Endothelial cell of umbilical vein (primary cell): ENCODE measurements around the gene PRMT9. TPM values are rescaled to one million over a fixed set of nuclear protein-coding genes. Genes with fewer than 3 reads are reported as not detected.

Experiments
- BruUV-seq: library from RNA; stranded (reverse); fragments of 400-500 nt; replicated peaks from 2 replicates; lab custom pipeline; 2021; lab: Mats Ljungman, UMichigan
- CTCF ChIA-PET: fragments of 300-600, 350-600 bp; sonication (Branson Sonifier 250); formaldehyde crosslinking; loops from one replicate; lab custom pipeline; 2021; ENCODE audit warnings: antibody characterized with exemption, inconsistent platforms; lab: Charles Lee
- POLR2A ChIA-PET: fragments of 300-600, 350-600 bp; sonication (Branson Sonifier 250); formaldehyde crosslinking; loops from one replicate; lab custom pipeline; 2021; ENCODE audit warnings: antibody characterized with exemption, inconsistent platforms; lab: Charles Lee
- DNase-seq: peaks from one replicate; pipeline ENCODE4 v3.0.0-alpha.2; 2011; ENCODE audit warnings: low read depth, low spot score
- FAIRE-seq: peaks from 2 replicates; lab custom pipeline; 2011; peaks lifted over from hg19 to GRCh38; lab: Jason Lieb, UNC
- H2AFZ ChIP-seq: 2 replicates; pipeline ENCODE4 v1.6.0; 2012; ENCODE audit warnings: low read depth, low read length, control low read depth, inconsistent platforms
- H3K27ac ChIP-seq: 2 replicates; pipeline ENCODE4 v1.5.1; 2011; ENCODE audit warnings: low read depth, mild to moderate bottlenecking, control low read depth, low read length, moderate library complexity; ENCODE audit not compliant: insufficient read depth
- H3K27me3 ChIP-seq, 2 experiments: 2 replicates each; pipeline versions ENCODE4 v1.6.0 to v1.6.1; 2011; ENCODE audit warnings: low read length in 2 of 2, mixed read lengths in 1 of 2; ENCODE audit not compliant: control insufficient read depth in 2 of 2, insufficient read depth in 2 of 2
- H3K36me3 ChIP-seq, 2 experiments: 2 replicates in 1 of 2; 3 replicates in 1 of 2; pipeline ENCODE4 v1.5.1; 2011; ENCODE audit warnings: low read length in 2 of 2, mild to moderate bottlenecking in 1 of 2, moderate library complexity in 1 of 2; ENCODE audit not compliant: control insufficient read depth in 2 of 2, insufficient read depth in 2 of 2; ENCODE audit errors: extremely low read depth in 1 of 2
- H3K4me1 ChIP-seq: 3 replicates; pipeline ENCODE4 v1.5.1; 2011; ENCODE audit warnings: mild to moderate bottlenecking, low read length; ENCODE audit not compliant: control insufficient read depth, insufficient read depth; ENCODE audit errors: extremely low read depth
- H3K4me2 ChIP-seq: 2 replicates; pipeline ENCODE4 v1.6.1; 2011; ENCODE audit warnings: low read length, control low read depth, mixed read lengths; ENCODE audit not compliant: insufficient read depth
- H3K4me3 ChIP-seq, 3 experiments: fragments of 200-600 bp in 1 of 3; sonication (generic), shearing (Covaris generic) in 1 of 3; replicated peaks in 1 of 3; 2 replicates each; pipeline ENCODE4 v1.5.1; 2011 to 2016; ENCODE audit warnings: control low read depth in 3 of 3, low read length in 3 of 3, mild to moderate bottlenecking in 2 of 3, inconsistent platforms in 1 of 3, low read depth in 1 of 3, moderate library complexity in 1 of 3; ENCODE audit not compliant: insufficient read depth in 1 of 3
- H3K79me2 ChIP-seq: 2 replicates; pipeline ENCODE4 v1.6.0; 2012; ENCODE audit warnings: low read length, inconsistent platforms; ENCODE audit not compliant: control insufficient read depth, insufficient read depth
- H3K9ac ChIP-seq: replicated peaks from 2 replicates; pipeline ENCODE3; 2011; ENCODE audit warnings: low read length, control low read depth; ENCODE audit not compliant: insufficient read depth; ENCODE audit errors: extremely low read depth
- H3K9me1 ChIP-seq: replicated peaks from 3 replicates; pipeline ENCODE4 v1.6.0; 2011; ENCODE audit warnings: mild to moderate bottlenecking, low read length; ENCODE audit not compliant: control insufficient read depth, insufficient read depth; ENCODE audit errors: extremely low read depth
- H3K9me3 ChIP-seq: replicated peaks from 2 replicates; pipeline ENCODE4 v1.5.1; 2012; ENCODE audit warnings: low read length, inconsistent platforms; ENCODE audit not compliant: control insufficient read depth, insufficient read depth
- H4K20me1 ChIP-seq: replicated peaks from 2 replicates; pipeline ENCODE3; 2011; ENCODE audit warnings: mild to moderate bottlenecking, low read length; ENCODE audit not compliant: control insufficient read depth, insufficient read depth; ENCODE audit errors: extremely low read depth
- CTCF ChIP-seq, 2 donors: IDR thresholded peaks; 1 replicate in 1 of 2; 2 replicates in 1 of 2; pipeline ENCODE4 v1.5.1; 2011; ENCODE audit warnings: low read length in 2 of 2, mild to moderate bottlenecking in 2 of 2, moderate library complexity in 2 of 2, control low read depth in 1 of 2, inconsistent platforms in 1 of 2, low read depth in 1 of 2; ENCODE audit not compliant: insufficient read depth in 1 of 2; ENCODE audit errors: extremely low read depth in 1 of 2
- EZH2 ChIP-seq: IDR thresholded peaks from 2 replicates; pipeline ENCODE4 v1.6.1; 2012; ENCODE audit warnings: borderline replicate concordance, low read depth, mild to moderate bottlenecking, moderate library complexity, low read length, inconsistent platforms; ENCODE audit not compliant: severe bottlenecking
- FOS ChIP-seq: IDR thresholded peaks from 2 replicates; pipeline ENCODE4 v1.6.1; 2011; ENCODE audit warnings: mild to moderate bottlenecking, low read length, moderate library complexity, borderline replicate concordance; ENCODE audit not compliant: insufficient read depth
- GATA2 ChIP-seq: IDR thresholded peaks from 2 replicates; pipeline ENCODE4 v1.7.0; 2011; ENCODE audit warnings: low read depth, mild to moderate bottlenecking, moderate library complexity, mixed read lengths, low read length; ENCODE audit not compliant: insufficient read length, insufficient read depth
- JUN ChIP-seq: IDR thresholded peaks from 2 replicates; pipeline ENCODE4 v1.6.1; 2011; ENCODE audit warnings: borderline replicate concordance, low read depth; ENCODE audit not compliant: insufficient read length, insufficient read depth
- MAX ChIP-seq: IDR thresholded peaks from 2 replicates; pipeline ENCODE4 v1.6.1; 2011; ENCODE audit not compliant: insufficient read depth, insufficient read length
- MYC ChIP-seq: IDR thresholded peaks from one replicate; pipeline ENCODE4 v1.6.1; 2011; ENCODE audit warnings: mild to moderate bottlenecking, low read depth, low read length
- POLR2A ChIP-seq: IDR thresholded peaks from 2 replicates; pipeline ENCODE4 v1.6.1; 2012; ENCODE audit warnings: low read depth, mild to moderate bottlenecking, control low read depth, low read length
- POLR2AphosphoS5 ChIP-seq: IDR thresholded peaks from 2 replicates; pipeline ENCODE4 v1.6.1; 2012; ENCODE audit warnings: low read depth, mild to moderate bottlenecking, control low read depth, low read length, moderate library complexity; ENCODE audit not compliant: insufficient read depth
- dilution Hi-C: fragments of 300-500 bp; cut with MboI; formaldehyde crosslinking; loops from one replicate; pipeline ENCODE4 v1.15.0; 2019; ENCODE audit warnings: low sequenced_read_pairs; ENCODE audit not compliant: extremely low pct_ligation_motif_present
- intact Hi-C: fragments of 100-400 bp; cut with micrococcal nuclease; formaldehyde crosslinking; loops from one replicate; pipeline ENCODE4 v1.10.0; 2022
- polyA plus RNA-seq, 4 experiments: library from polyadenylated mRNA; depleted of rRNA in 3 of 4; stranded (reverse) in 3 of 4; unstranded in 1 of 4; fragments of >200 nt; gene quantifications; 2 replicates each; pipeline versions ENCODE4 v1.2.1 to v1.2.3, GENCODE V29; 2011 to 2012; ENCODE audit warnings: missing spikeins in 1 of 4
- total RNA-seq: library from RNA; stranded (reverse); gene quantifications from 2 replicates; pipeline ENCODE4 v1.2.3, GENCODE V29; 2021

The PRMT9 gene
- total and polyA plus RNA-seq, 2 donors (not counting 3 experiments of a cell fraction or from before 2014, with no cell fraction given): 3.2 to 9.0 TPM

- Histone ChIP-seq H3K9me1 (no peaks in the 10 kb centered on the region), H3K4me2 (no peak overlapping the region), H3K9me3 (no peaks in the 10 kb centered on the region), H3K4me1 (no peaks in the 10 kb centered on the region), H2AFZ (no peak overlapping the region), H3K27ac (no peak overlapping the region), H3K27me3 (no peaks in the 10 kb centered on the region), H3K9ac (no peak overlapping the region), H3K36me3 (no peaks in the 10 kb centered on the region), H4K20me1 (peaks cover 2% of the 10 kb centered on the region), H3K4me3 (no peak overlapping the region), H3K79me2 (no peaks in the 10 kb centered on the region)
- intact Hi-C loops (no loop called here), dilution Hi-C loops (no loop called here)
- TF ChIP-seq POLR2AphosphoS5 (no peak), JUN (no peak), CTCF (IDR thresholded peaks at IDR 0.05; ENCODE audit: extremely low read depth in 1 of 2, insufficient read depth in 1 of 2, low read depth in 1 of 2, low read length in 2 of 2) (no peak), POLR2A (no peak), MYC (no peak), MAX (no peak), GATA2 (no peak), EZH2 (no peak), FOS (no peak)
- DNase-seq (no peak), FAIRE-seq (no peak)
- POLR2A ChIA-PET: no interaction called here
- CTCF ChIA-PET: no interaction called here
- no TSS peak for BruUV-seq
Observed at GRCh38 chr4:147674073-147674472, 9.9 kb downstream of the PRMT9 start.
